HG03066 (cell line): ENCODE measurements around the gene MIER2.
"Not testable (repeated sequence)": the region's sequence is repeated elsewhere in the genome, so short reads cannot be mapped to it uniquely, and the experiment has no call there.

Experiments used
- ATAC-seq: cut with Tn5 transposase; IDR thresholded peaks from one replicate; pipeline ENCODE4 v1.9.1; 2021; ENCODE audit warnings: low read depth; ENCODE audit not compliant: unreplicated experiment

Gene MIER2

DNA sequence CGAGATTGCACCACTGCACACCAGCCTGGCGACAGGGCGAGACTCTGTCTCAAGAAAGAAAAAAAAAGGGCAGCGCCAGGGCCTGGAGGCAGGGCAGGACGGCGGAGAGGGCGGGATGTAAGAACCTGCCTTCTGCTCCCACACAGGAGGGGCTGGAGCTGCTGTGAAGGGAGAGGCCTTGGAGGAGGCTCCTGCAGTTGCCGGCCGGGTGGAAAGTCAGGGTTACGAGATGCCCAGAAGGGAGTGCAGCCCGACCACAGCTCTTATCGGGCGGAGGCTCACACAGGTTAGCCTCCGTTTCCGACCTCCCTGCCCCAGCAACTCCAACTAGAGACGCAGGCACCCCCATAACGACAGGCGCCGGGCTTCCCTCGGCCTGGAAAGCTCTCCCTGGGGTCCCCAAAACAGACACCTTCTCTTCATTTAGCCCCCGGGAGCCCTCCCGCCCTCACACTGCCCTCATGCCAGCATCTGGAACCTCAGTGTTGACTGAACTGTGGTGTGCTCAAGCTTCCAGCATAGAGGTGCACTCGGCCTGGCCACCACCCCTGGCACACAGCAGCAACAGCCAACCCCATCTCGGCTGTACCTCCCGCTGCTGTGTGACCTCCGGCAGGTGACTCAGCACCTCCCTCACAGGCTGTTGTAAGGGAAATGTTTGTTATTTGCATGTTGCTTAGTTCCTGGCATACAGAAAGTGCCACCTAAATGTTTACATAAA lies 54.8 kb downstream of the MIER2 start:
- no peak for ATAC-seq

DNA sequence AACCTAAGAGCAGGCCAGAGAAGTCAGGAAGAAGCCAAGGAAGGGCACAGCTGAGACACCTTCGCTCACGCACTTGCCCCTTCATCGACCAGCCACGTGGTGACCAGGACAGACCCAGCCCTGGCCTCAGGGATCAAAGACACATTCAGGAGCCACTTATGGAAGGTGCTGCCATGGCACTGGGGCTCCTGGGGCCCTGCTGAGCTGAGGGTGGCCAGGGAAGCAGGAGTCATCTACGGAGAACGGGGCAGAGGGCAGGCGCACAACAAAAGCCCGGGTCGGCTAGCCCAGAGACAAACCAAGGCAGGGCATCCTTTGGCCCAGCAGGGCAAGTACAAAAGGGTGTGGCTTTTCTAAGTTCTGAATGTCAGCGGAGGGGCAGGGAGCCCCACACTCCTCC lies 55.7 kb downstream of the MIER2 start:
- no peak for ATAC-seq

DNA sequence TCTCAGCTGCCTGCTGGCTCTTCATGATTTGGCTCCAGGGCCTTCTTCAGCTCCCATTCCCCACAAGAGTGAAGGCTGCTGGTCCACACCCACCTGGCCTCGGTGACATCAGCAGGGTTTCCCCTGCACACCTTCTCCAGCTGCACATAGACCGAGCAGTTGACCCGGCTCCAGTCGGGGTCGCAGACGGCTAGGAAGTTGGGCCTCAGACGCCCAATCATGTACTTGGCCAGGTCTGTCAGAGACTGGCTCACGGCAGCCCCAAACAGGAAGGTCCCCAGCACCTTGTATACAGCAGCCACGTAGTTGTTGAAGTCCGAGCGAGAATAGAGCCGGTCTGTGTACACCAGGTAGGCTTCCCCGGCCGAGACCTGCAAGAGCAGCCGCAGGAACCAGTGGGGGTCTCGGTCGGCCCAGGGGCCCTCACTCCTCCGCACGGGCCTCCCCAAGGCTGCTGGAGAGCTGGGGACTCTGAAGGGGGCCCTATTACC lies 57.2 kb downstream of the MIER2 start:
- ATAC-seq, result no peak

DNA sequence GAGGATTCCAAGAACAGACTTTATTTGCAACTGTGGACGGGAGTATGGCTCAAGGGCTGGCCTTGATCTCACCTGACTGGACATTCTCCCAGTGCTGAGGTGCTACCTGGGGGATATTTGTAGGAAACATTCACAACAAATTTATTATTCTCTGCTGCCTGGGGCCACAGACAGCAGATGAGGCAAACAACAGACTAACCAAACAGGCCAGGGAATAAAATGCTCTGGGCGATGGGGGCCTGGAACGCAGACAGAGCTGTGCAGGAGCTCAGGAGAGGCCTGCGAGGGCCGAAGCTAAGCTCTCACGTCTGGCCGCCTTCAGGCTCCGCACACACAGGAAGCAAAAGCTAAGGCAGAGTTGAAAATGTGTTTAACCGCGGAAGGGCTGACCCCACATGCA lies 61.2 kb downstream of the MIER2 start:
- ATAC-seq, result no peak

DNA sequence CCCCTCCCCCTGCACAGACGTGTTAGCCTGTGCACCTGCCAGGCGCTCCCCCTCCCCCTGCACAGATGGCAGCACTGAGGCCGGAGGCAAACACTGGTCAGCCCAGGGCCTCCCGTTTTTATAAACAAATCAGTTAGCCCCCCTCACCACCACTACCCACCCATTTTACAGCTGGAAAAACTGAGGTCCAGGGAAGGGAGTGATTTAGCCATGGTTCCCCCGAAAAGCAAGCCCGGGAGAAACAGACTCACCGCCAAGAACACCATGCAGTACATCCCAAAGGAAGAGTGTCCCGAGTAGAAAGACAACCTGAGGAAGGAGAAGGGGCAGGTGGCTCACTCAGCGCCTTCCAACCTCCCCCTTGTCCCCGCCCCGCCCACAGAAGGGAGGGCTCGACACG lies 62.1 kb downstream of the MIER2 start:
- ATAC-seq, result no peak

DNA sequence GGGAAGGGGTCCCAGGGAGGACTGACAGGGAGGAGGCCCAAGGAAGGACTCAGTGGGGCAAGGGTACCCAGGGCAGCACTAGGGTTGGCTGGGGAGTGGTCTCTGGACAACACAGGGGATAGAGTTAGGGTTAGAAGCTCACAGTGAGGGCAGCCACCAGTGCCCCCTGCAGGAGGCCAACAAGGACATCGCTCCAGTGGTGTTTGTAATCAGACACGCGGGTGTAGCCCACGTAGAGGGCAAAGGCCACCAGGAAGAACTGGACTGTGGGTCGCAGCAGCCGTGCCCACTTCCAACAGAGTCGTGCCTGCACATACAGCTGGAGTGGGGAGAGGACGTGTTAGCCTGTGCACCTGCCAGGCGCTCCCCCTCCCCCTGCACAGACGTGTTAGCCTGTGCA lies 62.6 kb downstream of the MIER2 start:
- no peak for ATAC-seq

DNA sequence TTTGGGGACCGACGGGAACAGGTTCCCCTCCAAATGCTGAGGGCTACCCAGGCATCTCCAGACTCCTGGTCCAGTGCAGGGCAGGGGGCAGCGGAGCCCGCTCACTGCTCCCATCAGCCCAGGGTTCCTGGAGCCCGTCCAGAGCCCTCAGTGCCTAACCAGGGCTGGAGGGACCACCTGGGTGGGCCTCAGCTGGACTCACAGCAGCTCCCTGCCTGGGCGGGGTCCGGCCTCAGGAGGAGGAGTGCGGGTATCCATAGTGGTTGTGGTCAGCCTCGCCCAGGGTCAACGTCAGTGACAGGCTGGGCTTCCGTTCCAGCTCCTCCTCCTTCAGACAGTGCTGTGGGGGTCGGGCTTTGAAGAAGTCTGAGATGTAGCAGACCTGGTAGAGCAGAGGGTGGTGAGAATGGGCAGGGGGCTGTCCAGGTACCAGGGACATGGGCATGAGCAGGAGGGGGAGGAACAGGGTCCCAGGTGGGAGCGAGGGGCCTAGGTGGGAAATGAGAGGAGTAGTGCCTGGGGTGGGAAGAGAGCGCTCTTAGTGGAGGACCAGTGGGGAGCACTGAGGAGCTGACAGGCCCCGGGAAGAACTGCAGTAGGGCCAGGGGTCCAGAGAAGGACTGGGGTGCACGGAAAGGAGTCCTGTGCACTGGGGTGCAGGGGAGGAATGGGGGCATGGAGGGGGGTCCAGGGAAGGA lies 63.3 kb downstream of the MIER2 start:
- no peak for ATAC-seq

DNA sequence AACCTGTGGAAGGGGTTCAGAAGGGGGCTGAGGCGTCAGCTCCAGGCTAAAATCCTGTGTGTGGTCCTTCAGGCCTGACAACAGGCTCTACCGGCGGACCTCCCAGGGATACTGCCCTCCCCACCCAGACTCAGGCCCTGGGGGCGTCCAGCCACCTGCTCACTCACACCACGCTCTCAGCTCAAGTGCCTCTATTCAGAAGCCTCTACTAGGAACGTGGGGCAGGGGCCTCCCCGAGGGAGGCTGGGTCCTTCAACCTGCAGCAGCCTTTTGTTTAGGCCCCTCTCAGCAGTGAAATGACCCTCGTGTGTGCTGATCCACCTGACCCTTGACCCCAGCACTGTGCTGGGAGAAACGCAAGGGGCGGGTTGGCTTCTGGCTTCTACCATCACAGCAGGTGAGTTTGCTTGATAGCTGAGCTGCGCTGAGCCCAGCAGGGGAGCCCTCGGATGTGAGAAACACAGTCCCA lies 64.0 kb downstream of the MIER2 start:
- ATAC-seq, result no peak

DNA sequence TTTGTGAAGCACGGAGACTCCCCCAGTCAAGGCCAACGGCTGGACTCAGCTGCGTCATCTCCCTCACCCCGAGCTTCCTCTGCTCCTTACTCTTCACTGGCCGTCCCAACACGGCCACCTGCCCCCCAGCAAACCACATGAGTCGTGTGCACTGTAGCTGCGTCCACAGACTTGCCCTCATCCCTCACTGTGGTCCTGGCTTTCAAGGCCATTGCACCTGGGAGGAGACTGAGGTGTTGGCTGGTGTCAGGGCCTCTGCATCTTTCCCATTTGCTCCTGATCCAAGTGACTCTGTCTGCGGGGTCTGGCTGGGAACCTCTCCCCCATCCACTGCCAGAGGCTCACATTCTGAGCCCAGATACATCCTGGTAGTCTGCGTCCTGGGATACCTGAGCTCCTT lies 64.9 kb downstream of the MIER2 start:
- no peak for ATAC-seq

DNA sequence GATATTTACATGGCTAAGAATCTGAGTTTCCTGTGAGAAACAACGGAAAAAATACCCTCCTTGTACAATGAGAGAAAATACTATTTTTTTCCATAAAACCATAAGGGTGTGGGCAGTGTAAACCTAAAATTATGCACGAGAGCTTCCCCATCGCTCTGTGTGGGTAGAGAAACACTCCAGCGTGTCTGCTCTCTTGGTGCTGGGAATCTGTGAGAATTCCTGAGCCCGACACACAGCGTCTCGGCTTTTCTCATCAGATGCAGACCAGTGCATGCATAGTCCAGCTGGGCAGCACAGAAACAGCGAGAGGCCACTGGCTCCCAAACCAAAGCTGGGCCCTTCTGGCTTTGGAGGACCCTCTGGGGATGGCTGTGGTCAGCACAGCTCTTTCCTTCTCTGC lies 65.4 kb downstream of the MIER2 start:
- ATAC-seq, result no peak

DNA sequence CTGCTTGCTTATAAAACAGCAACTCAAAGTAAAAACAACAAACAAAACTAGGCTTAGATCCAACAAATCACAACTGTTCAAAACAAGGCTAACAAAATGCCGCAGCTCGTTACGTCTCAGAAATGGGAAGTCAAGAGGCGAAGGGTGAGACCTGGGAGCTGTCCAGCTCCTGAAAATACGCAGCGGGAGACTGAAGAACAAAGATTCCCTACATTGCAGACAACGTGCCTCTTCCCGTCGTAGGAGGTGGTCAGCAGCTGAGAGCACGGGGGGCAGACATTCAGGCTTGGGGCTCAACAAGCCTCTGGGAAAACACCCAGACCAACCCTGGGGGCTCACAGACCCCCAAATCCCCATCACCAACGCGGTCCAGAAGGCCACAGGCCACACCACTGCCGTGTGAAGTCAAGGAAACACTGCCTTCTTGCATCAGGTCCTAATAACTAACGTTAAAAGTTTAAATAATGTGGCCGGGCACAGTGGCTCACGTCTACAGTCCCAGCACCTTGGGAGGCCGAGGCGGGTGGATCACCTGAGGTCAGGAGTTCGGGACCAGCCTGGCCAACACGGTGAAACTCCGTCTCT lies 66.9 kb downstream of the MIER2 start:
- ATAC-seq, result no peak

DNA sequence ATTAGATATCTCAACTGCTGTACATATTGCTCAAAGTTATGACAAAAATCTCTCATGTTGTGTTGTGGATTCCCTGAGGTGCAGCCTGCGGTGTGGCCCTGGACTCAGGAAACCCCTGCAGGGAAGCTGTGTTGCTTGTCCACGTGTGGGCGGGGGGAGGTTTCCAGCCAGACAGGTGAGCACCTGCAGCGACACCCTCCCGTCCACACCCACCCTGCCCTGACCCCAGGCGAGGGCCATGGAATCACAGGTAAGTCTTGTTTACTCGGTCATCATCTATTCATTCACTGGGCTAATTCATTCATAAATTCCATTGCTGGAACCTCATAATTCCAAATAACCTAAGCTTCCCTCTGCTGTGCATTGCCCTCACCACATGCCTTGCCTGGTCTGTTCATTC lies 67.5 kb downstream of the MIER2 start:
- no peak for ATAC-seq

DNA sequence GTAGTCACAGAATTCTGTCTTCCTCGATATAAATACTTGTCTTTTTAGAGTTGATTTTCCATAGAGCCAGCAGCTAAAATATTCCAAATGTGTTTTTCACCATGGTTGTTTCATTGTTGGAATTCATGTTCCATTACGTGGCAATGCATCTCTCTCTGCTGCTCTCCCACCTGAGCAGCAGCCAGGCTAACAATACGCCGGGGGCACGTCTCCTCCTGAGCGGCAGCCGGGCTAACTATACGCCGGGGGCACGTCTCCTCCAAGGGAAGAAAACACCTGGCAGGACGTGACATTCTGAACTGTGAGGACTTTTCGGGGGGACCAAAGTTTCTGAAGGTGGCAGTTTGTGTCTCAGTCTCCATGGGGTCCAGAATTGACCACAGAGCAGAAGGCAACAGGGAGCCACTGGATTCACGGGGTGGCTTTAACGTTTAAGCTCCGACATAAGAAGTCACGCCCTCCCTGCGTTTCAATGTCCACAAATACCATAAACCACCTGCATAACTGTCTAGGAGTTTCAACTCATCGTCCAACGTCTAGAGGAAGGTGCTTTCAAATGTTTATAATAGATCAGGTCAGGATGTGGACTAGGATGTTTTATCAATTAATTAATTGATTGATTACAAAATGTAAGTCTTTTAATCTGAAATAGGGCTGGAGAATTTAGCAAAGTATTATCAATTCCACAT lies 68.5 kb downstream of the MIER2 start:
- no peak for ATAC-seq

DNA sequence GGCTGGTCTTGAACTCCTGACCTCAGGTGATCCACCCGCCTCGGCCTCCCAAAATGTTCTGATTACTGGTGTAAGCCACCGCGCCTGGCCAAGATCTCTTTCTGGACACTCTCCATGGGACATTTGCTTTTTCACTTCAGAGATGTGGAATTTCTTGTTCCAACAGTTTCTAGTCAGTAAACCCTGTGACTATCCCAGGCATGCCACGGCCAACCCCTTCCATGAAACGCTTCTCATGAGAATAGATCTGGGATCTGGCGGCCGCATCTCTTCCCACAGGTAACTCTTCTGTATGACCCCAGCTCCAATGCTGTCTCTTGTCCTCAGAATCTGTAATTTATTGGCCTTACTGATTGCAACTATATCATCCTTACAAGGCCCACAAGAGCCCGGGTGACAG lies 69.6 kb downstream of the MIER2 start:
- no peak for ATAC-seq

DNA sequence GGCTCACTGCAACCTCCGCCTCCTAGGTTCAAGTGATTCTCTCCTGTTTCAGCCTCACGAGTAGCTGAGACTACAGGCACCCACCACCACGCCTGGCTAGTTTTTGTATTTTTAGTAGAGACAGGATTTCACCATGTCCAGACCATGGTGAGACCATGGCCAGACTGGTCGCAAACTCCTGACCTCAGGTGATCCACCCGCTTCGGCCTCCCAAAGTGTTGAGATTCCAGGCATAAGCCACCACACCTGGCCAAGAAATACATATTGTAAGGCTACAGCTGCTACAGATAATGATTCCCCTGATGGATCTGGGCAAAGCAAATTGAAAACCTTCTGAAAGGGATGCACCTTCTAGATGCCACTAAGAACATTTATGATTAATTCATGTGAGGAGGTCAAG lies 71.2 kb downstream of the MIER2 start:
- ATAC-seq, result no peak

DNA sequence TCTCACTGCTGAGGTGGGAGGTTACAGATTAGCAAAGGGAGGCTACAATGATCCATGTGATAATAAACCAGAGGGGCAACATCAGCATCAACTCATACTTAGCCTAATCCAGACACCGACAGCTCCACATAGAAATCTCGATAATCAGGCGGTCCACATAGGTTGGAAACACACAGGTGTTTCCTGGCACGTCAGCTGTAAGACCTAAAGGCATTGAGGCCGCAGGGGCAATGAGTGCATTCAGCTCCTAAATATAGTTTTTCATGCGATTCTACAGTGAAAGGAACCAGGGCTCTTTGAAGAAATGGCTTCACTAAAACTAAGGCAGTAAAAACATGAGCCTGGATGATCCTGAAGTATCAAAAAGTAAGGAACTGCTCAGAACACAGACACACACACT lies 72.7 kb downstream of the MIER2 start:
- ATAC-seq, result no peak

DNA sequence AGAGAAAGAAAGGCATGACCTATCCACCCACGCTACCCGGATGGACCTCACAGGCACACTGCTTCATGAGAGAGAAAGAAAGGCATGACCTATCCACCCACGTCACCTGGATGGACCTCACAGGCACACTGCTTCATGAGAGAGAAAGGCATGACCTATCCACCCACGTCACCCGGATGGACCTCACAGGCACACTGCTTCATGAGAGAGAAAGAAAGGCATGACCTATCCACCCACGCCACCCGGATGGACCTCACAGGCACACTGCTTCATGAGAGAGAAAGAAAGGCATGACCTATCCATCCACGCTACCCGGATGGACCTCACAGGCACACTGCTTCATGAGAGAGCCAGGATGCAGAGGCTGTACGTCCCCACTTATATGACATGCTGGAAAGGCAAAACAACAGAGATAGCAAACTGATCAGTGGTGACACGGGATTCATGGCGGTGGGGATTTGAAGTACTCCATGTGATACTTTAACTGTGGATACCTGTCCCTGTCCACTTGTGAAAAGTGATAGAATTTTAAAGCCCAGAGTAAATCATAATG lies 73.8 kb downstream of the MIER2 start:
- ATAC-seq, result not testable (repeated sequence)

DNA sequence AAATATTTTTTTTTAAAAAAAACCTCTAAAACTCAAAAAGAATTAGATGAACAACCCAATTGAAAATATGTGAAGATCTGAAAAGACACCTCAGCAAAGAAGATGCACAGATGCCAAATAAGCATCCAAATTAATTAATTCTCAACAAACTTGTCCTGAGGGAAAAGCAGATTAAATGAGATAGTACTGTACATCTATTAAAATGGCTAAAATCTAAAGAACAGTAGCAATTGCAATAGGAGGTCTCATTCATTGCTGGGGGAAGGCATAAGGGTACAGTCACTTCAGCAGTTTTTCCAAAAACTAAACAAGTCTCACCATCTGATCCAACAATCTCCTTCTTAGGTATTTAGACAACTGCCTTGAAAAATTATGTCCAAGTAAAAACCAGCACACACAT lies 75.4 kb downstream of the MIER2 start:
- ATAC-seq, result no peak

DNA sequence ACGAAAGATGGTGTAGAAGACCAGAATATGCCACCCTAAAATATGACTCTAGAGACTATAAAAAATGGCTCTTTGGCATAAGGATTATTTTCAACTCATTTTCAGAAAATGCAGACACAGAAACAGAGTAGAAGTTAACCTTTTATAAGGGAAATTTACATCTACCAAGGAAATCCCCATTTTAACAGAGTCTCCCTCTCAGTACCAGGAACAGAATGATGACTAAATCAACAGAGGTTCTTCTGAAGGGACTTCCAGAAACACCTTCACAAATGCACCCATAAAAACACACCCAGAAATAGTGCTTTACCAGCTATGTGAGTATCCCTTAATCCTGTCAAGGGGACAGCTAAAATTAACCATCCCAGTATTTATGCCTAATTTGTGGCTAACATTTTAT lies 82.5 kb downstream of the MIER2 start:
- no peak for ATAC-seq

DNA sequence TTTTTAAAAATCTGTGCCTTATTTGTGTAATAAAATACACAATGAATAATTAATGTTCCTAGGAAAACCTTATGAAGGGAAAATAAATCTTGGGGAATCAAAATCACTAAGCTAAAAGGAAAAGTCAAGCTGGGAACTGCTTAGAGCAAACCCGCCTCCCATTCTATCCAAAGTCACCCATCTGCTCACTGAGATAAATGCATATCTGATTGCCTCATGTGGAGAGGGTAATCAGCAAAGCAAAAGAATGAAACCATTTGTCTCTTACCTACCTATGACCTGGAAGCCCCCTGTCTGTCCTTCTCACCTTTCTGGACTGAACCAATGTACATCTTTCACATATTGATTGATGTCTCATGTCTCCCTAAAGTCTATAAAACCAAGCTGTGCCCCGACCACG lies 87.8 kb downstream of the MIER2 start:
- not testable (repeated sequence) for ATAC-seq
